HepG2 (cell line): Measurements from ENCODE around the gene GLRX5. TPM values are rescaled to one million over a fixed set of nuclear protein-coding genes. Genes with fewer than 3 reads are reported as not detected.

ENCODE experiments used
- ATAC-seq: fragments of 200-7000 bp; cut with Tn5 transposase; 3 replicates; pipeline ENCODE4 v1.9.1; 2020; ENCODE audit warnings: mild to moderate bottlenecking, moderate library complexity
- BruUV-seq: library from RNA; stranded (reverse); fragments of 400-500 nt; replicated peaks from 2 replicates; lab custom pipeline; 2021; lab: Mats Ljungman, UMichigan
- CTCF ChIA-PET: fragments of 300-600 bp; formaldehyde crosslinking; extraction: SDS; loops from one replicate; lab custom pipeline; 2021; ENCODE audit warnings: low total read pairs, inconsistent platforms, low intra/inter-chr PET ratio; lab: Yijun Ruan, JAX
- POLR2A ChIA-PET: fragments of 350-600 bp; sonication (Branson Sonifier 250); formaldehyde crosslinking; loops from one replicate; lab custom pipeline; 2020; ENCODE audit warnings: antibody characterized with exemption, inconsistent platforms; lab: Yijun Ruan, JAX
- DNase-seq: peaks from one replicate; pipeline ENCODE4 v3.0.0-alpha.2; 2015; ENCODE audit warnings: low spot score
- FAIRE-seq: peaks from 3 replicates; lab custom pipeline; 2011; peaks lifted over from hg19 to GRCh38; lab: Jason Lieb, UNC
- H2AFZ ChIP-seq: one replicate; pipeline ENCODE4 v1.6.1; 2011; ENCODE audit warnings: low read length, inconsistent platforms
- H3K27ac ChIP-seq: fragments of 300-600 bp; 3 replicates; pipeline ENCODE4 v1.8.0; 2011; ENCODE audit warnings: mixed run types, mild to moderate bottlenecking, mixed read lengths, low read length, inconsistent platforms; ENCODE audit not compliant: insufficient read depth; ENCODE audit errors: extremely low read length
- H3K27me3 ChIP-seq, 2 experiments: fragments of 200-600 bp in 1 of 2; 2 replicates in 1 of 2; 3 replicates in 1 of 2; pipeline versions ENCODE4 v1.6.0 to v1.8.0; 2011; ENCODE audit warnings: low read length in 2 of 2, mild to moderate bottlenecking in 2 of 2, moderate library complexity in 2 of 2, inconsistent platforms in 1 of 2; ENCODE audit not compliant: insufficient read depth in 2 of 2, control insufficient read depth in 1 of 2
- H3K36me3 ChIP-seq, 2 experiments: fragments of 200-600 bp in 1 of 2; replicated peaks in 1 of 2; 2 replicates in 1 of 2; 3 replicates in 1 of 2; pipeline versions ENCODE4 v1.5.1 to v1.8.0; 2011; ENCODE audit warnings: low read length in 2 of 2, inconsistent platforms in 1 of 2; ENCODE audit not compliant: insufficient read depth in 2 of 2, control insufficient read depth in 1 of 2
- H3K4me1 ChIP-seq: 2 replicates; pipeline ENCODE4 v1.5.1; 2012; ENCODE audit warnings: low read length, inconsistent platforms; ENCODE audit not compliant: insufficient read depth
- H3K4me2 ChIP-seq: 2 replicates; pipeline ENCODE4 v1.6.0; 2011; ENCODE audit warnings: low read depth, low read length, inconsistent platforms
- H3K4me3 ChIP-seq, 3 experiments: fragments of 200-600 bp in 1 of 3; sonication (generic), shearing (Covaris generic) in 1 of 3; replicated peaks in 1 of 3; 2 replicates each; pipeline ENCODE4 v1.5.1; 2011 to 2016; ENCODE audit warnings: low read length in 3 of 3, inconsistent platforms in 2 of 3, low read depth in 2 of 3, mild to moderate bottlenecking in 2 of 3, control low read depth in 1 of 3, mixed read lengths in 1 of 3; ENCODE audit not compliant: insufficient read depth in 1 of 3
- H3K79me2 ChIP-seq: one replicate; pipeline ENCODE4 v1.6.1; 2011; ENCODE audit warnings: low read length, inconsistent platforms; ENCODE audit not compliant: insufficient read depth
- H3K9ac ChIP-seq: 2 replicates; pipeline ENCODE4 v1.6.0; 2011; ENCODE audit warnings: mild to moderate bottlenecking, low read depth, low read length, inconsistent platforms; ENCODE audit not compliant: insufficient read depth
- H3K9me3 ChIP-seq: 2 replicates; pipeline ENCODE4 v1.5.1; 2012; ENCODE audit warnings: mild to moderate bottlenecking, low read length
- H4K20me1 ChIP-seq: 2 replicates; pipeline ENCODE4 v1.6.0; 2011; ENCODE audit warnings: inconsistent platforms, mild to moderate bottlenecking, low read length, moderate library complexity; ENCODE audit not compliant: insufficient read depth
- FOXP4 ChIP-seq: sonication (generic); formaldehyde crosslinking; IDR thresholded peaks from 2 replicates; pipeline ENCODE4 v1.4.0; 2020; ENCODE audit warnings: missing genetic modification reagents
- PRDM10 ChIP-seq: sonication (generic); formaldehyde crosslinking; IDR thresholded peaks from 2 replicates; pipeline ENCODE4 v1.4.0; 2020; ENCODE audit warnings: low read depth, missing genetic modification reagents
- RCOR2 ChIP-seq: IDR thresholded peaks from 2 replicates; pipeline ENCODE4 v1.6.1; 2016; ENCODE audit warnings: missing biosample characterization, missing genetic modification reagents
- SOX13 ChIP-seq, 3 experiments: fragments of 450-650 bp in 1 of 3; sonication (generic) in 1 of 3; formaldehyde crosslinking in 1 of 3; IDR thresholded peaks in 2 of 3; conservative IDR thresholded peaks in 1 of 3; 2 replicates each; pipeline versions ENCODE4 v1.5.0 to v1.6.1; 2016 to 2020; ENCODE audit warnings: antibody characterized with exemption in 1 of 3, mild to moderate bottlenecking in 1 of 3, missing compliant biosample characterization in 1 of 3, missing genetic modification reagents in 1 of 3, moderate library complexity in 1 of 3
- ZBTB38 ChIP-seq: sonication (generic); formaldehyde crosslinking; IDR thresholded peaks from 2 replicates; pipeline ENCODE4 v1.5.1; 2020; ENCODE audit warnings: mild to moderate bottlenecking, missing genetic modification reagents
- ZFP62 ChIP-seq: sonication (generic); formaldehyde crosslinking; IDR thresholded peaks from 2 replicates; pipeline ENCODE4 v1.4.0; 2020; ENCODE audit warnings: missing genetic modification reagents
- ZNF225 ChIP-seq: sonication (generic); formaldehyde crosslinking; IDR thresholded peaks from 2 replicates; pipeline ENCODE4 v1.4.0; 2020; ENCODE audit warnings: mild to moderate bottlenecking, missing genetic modification reagents
- ZNF235 ChIP-seq: sonication (generic); formaldehyde crosslinking; IDR thresholded peaks from 2 replicates; pipeline ENCODE4 v1.8.1; 2023; ENCODE audit warnings: mild to moderate bottlenecking, missing genetic modification reagents, borderline replicate concordance
- ZNF619 ChIP-seq: sonication (generic); formaldehyde crosslinking; IDR thresholded peaks from 2 replicates; pipeline ENCODE4 v1.4.0; 2020; ENCODE audit warnings: mild to moderate bottlenecking, missing genetic modification reagents
- ZNF687 ChIP-seq: sonication (generic); formaldehyde crosslinking; IDR thresholded peaks from 2 replicates; pipeline ENCODE4 v1.5.1; 2020; ENCODE audit warnings: mild to moderate bottlenecking, missing genetic modification reagents, moderate library complexity
- WGBS: methylation state at CpG from one replicate; pipeline ENCODE4 v1.1.6; 2017; ENCODE audit warnings: low lambda C conversion rate; 5-methylcytosine and 5-hydroxymethylcytosine counted together
- in situ Hi-C: cut with HindIII; loops from 2 replicates; pipeline ENCODE4 v1.10.0; 2017; ENCODE audit warnings: low pct_unique_long_range_greater_than_20kb; ENCODE audit not compliant: extremely low pct_ligation_motif_present
- intact Hi-C: fragments of 100-400 bp; cut with micrococcal nuclease; formaldehyde crosslinking; loops from one replicate; pipeline ENCODE4 v1.10.0; 2022; ENCODE audit not compliant: unreplicated experiment
- polyA plus RNA-seq, 8 experiments: library from polyadenylated mRNA; depleted of rRNA in 3 of 8; stranded (reverse) in 7 of 8; unstranded in 1 of 8; fragments of >200 nt; fragmentation: Illumina TruSeq in 4 of 8; extraction: Trizol in 4 of 8; gene quantifications; 2 replicates each; pipeline versions ENCODE4 v1.2.1 to v1.2.3, GENCODE V29; 2011 to 2016; ENCODE audit warnings: low read depth in 4 of 8, missing spikeins in 1 of 8, mixed read lengths in 1 of 8; ENCODE audit not compliant: insufficient read depth in 1 of 8
- total RNA-seq, 5 experiments: library from RNA; depleted of rRNA; stranded (reverse); fragments of >200 nt; fragmentation: Illumina TruSeq; extraction: Trizol; gene quantifications; 2 replicates each; pipeline ENCODE4 v1.2.3, GENCODE V29; 2016; ENCODE audit warnings: low read depth in 1 of 5
- TF ChIP-seq, protein P1 (sequence below): IDR thresholded peaks from 2 replicates; pipeline ENCODE4 v1.6.1; 2012; ENCODE audit warnings: inconsistent platforms

The GLRX5 gene
- total and polyA plus RNA-seq, 2 of the 13 experiments (the other 11 are each of a cell fraction or from before 2014, with no cell fraction given): 122 to 146 TPM

DNA sequence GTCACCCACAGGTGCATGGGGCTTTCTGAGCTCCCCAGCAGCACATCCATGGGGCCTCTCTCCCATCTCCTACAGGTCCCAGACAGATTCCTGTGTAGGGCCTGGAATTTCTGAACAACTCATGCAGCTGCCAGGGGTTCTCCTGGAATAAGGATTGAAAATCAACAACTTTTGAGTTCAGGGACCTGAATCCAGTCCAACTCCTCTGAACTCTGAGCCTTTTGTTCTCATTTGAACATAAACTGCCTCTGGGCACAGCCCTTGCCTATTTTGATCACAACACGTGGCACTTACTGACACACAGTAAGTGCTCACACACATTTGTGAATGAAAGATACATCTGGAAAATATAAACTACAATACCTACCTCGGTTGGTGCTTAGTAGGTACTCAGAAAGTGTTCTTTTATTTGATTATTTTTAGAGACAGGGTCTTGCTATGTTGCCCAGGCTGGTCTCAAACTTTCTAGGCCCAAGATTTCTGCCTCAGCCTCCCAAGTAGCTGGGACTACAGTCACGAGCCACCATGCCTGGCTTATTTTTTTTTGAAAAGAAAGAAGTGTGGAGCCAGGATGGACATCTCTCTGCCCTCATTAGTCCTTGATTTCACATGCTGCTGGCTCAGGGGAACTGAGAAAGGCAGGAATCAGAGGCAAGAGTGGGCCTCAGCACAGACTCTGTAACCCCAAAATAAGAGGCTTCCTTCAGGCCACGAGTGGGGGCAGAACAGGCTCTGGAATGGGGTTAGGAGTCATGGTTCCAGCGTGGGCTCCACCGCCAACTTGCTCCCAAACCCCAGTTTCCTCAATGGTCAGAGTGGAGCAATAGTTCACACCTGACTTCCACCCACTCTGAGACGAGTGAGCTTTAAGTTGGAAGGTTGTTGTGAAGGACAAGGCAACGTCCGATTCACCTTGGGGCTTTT, 45.4 kb upstream of the GLRX5 start:
- peak; percentile 70 for ATAC-seq
- FAIRE-seq: peak; percentile 32
- H3K9me3 ChIP-seq: no peaks in the 10 kb centered on the region
- no peak for TF ChIP-seq FOXP4 (CRISPR knock-in tag)
- no peak for TF ChIP-seq ZNF235 (CRISPR knock-in tag)
- no peak for TF ChIP-seq ZFP62 (CRISPR knock-in tag)
- TF ChIP-seq, protein P1, sequence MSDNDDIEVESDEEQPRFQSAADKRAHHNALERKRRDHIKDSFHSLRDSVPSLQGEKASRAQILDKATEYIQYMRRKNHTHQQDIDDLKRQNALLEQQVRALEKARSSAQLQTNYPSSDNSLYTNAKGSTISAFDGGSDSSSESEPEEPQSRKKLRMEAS: 0 out of 2 replicates have a peak, but pooled peaks have one; percentile 44
- TF ChIP-seq PRDM10 (CRISPR knock-in tag): no peak
- TF ChIP-seq ZNF687: 0 out of 2 replicates have a peak, but pooled peaks have one; percentile 8
- no peak for TF ChIP-seq ZNF619 (CRISPR knock-in tag)
- TF ChIP-seq RCOR2: 0 out of 2 replicates have a peak, but pooled peaks have one; percentile 34
- TF ChIP-seq ZNF225 (CRISPR knock-in tag): no peak
- TF ChIP-seq SOX13 (IDR thresholded peaks at IDR 0.05): no peak
- TF ChIP-seq SOX13 (CRISPR knock-in tag; conservative IDR thresholded peaks at IDR 0.05 in 1 of 2, IDR thresholded peaks at IDR 0.05 in 1 of 2): peak in 1 of 2 experiments; percentile 52; a peak in 1 of 4 replicates
- TF ChIP-seq ZBTB38: no peak

More for the DNA sequence above, 45.4 kb upstream of the GLRX5 start:
- WGBS: 74% methylated on average over 6 of the region's 9 CpGs
- Histone ChIP-seq H3K36me3 (no peaks in the 10 kb centered on the region; a peak in 1 of 5 replicates), H3K27ac (peak overlapping the region; percentile 58), H2AFZ (no peak overlapping the region), H3K4me1 (peaks cover 46% of the 10 kb centered on the region), H3K4me3 (no peak overlapping the region), H3K9ac (peak overlapping the region; percentile 20; the same call in 1 of the 2 replicates), H3K79me2 (peaks cover 4% of the 10 kb centered on the region), H4K20me1 (0 out of 2 replicates have a peak, but pooled peaks cover 2% of the 10 kb centered on the region), H3K4me2 (peak overlapping the region; percentile 35), H3K27me3 (no peaks in the 10 kb centered on the region)
- DNase-seq: peak; percentile 46
- ChIA-PET CTCF (no interaction called here), POLR2A (interaction anchor here (1.1 to 1.2 kb wide), 2 partner anchors 21 to 36 kb away, joined by 3 to 4 read pairs; no protein-coding TSS in a partner anchor)
- no TSS peak for BruUV-seq
- intact Hi-C loops (loop anchor here (5.0 kb wide), 1 partner anchor 33 kb away; no protein-coding TSS in a partner anchor), in situ Hi-C loops (no loop called here)
